Panc1 (cell line): Measurements from ENCODE around the gene WASF3. TPM values are rescaled to one million over a fixed set of nuclear protein-coding genes. Genes with fewer than 3 reads are reported as not detected.
A peak's percentile ranks its signal among the peaks of the same experiment; 100 is the strongest.

Experiments
- ATAC-seq: fragments of 200-7000 bp; cut with Tn5 transposase; 2 replicates; pipeline ENCODE4 v1.9.1; 2020; ENCODE audit warnings: mild to moderate bottlenecking, moderate library complexity
- BruUV-seq: library from RNA; stranded (reverse); fragments of 400-500 nt; replicated peaks from 2 replicates; lab custom pipeline; 2021; lab: Mats Ljungman, UMichigan
- CTCF ChIA-PET: fragments of 300-600 bp; sonication (Branson Sonifier 250); formaldehyde crosslinking; loops from one replicate; lab custom pipeline; 2022; ENCODE audit warnings: antibody characterized with exemption; lab: Charles Lee
- POLR2A ChIA-PET: fragments of 300-600 bp; sonication (Branson Sonifier 250); formaldehyde crosslinking; loops from one replicate; lab custom pipeline; 2022; ENCODE audit warnings: antibody characterized with exemption; lab: Charles Lee
- DNase-seq: peaks from one replicate; pipeline ENCODE4 v3.0.0-alpha.2; 2010; ENCODE audit warnings: low read depth, low spot score
- H3K27ac ChIP-seq: 2 replicates; pipeline ENCODE4 v1.5.1; 2011; ENCODE audit warnings: mild to moderate bottlenecking, low read length, inconsistent platforms
- H3K27me3 ChIP-seq: fragments of 200-500 bp; sonication (Bioruptor generic); 2 replicates; pipeline ENCODE4 v1.6.0; 2014; ENCODE audit warnings: low read length, inconsistent platforms; ENCODE audit not compliant: control insufficient read depth, insufficient read depth
- H3K36me3 ChIP-seq: fragments of 200-500 bp; sonication (Bioruptor generic); 2 replicates; pipeline ENCODE4 v1.5.1; 2014; ENCODE audit warnings: inconsistent platforms, mild to moderate bottlenecking, low read length, moderate library complexity; ENCODE audit not compliant: control insufficient read depth, insufficient read depth
- H3K4me1 ChIP-seq: 2 replicates; pipeline ENCODE4 v1.5.1; 2011; ENCODE audit warnings: inconsistent platforms, mild to moderate bottlenecking, low read length, moderate library complexity; ENCODE audit not compliant: control insufficient read depth, insufficient read depth
- H3K4me3 ChIP-seq, 2 experiments: 2 replicates each; pipeline ENCODE4 v1.5.1; 2011 to 2012; ENCODE audit warnings: low read depth in 2 of 2, low read length in 2 of 2, mild to moderate bottlenecking in 2 of 2, inconsistent platforms in 1 of 2, moderate library complexity in 1 of 2
- H3K9me3 ChIP-seq: fragments of 200-500 bp; sonication (Bioruptor generic); 2 replicates; pipeline ENCODE4 v1.5.1; 2014; ENCODE audit warnings: low read depth, mild to moderate bottlenecking, inconsistent platforms, low read length, moderate library complexity; ENCODE audit not compliant: control insufficient read depth, insufficient read depth
- CTCF ChIP-seq: fragments of 450-650 bp; IDR thresholded peaks from 2 replicates; pipeline ENCODE4 v1.5.1; 2017; ENCODE audit warnings: mild to moderate bottlenecking
- POLR2AphosphoS5 ChIP-seq: IDR thresholded peaks from 2 replicates; pipeline ENCODE4 v1.6.1; 2012; ENCODE audit warnings: mild to moderate bottlenecking, low read depth, low read length, moderate library complexity
- SIN3A ChIP-seq: IDR thresholded peaks from 2 replicates; pipeline ENCODE4 v1.6.1; 2012; ENCODE audit warnings: low read depth, mild to moderate bottlenecking, low read length, moderate library complexity, borderline replicate concordance; ENCODE audit not compliant: insufficient read depth
- TCF7L2 ChIP-seq: IDR thresholded peaks from 2 replicates; pipeline ENCODE4 v1.6.1; 2011; ENCODE audit warnings: mild to moderate bottlenecking, low read depth, low read length, inconsistent platforms
- in situ Hi-C: cut with HindIII; loops from 2 replicates; pipeline ENCODE4 v1.10.0; 2016; ENCODE audit warnings: low sequenced_read_pairs, low pct_unique_long_range_greater_than_20kb
- intact Hi-C: fragments of 100-400 bp; cut with micrococcal nuclease; formaldehyde crosslinking; loops from one replicate; pipeline ENCODE4 v1.10.0; 2022; ENCODE audit not compliant: unreplicated experiment
- total RNA-seq: library from RNA; stranded (reverse); gene quantifications from one replicate; pipeline ENCODE4 v1.2.1, GENCODE V29; 2021; ENCODE audit not compliant: unreplicated experiment
- TF ChIP-seq, protein P1 (sequence below), 2 experiments: IDR thresholded peaks; 2 replicates each; pipeline ENCODE4 v1.6.1; 2011 to 2012; ENCODE audit warnings: low read depth in 2 of 2, control low read depth in 1 of 2, low read length in 1 of 2, mild to moderate bottlenecking in 1 of 2, moderate library complexity in 1 of 2; ENCODE audit not compliant: insufficient read depth in 1 of 2

WASF3 gene
- total RNA-seq, 1 experiment from 2014 or later, result 20.2 TPM

DNA sequence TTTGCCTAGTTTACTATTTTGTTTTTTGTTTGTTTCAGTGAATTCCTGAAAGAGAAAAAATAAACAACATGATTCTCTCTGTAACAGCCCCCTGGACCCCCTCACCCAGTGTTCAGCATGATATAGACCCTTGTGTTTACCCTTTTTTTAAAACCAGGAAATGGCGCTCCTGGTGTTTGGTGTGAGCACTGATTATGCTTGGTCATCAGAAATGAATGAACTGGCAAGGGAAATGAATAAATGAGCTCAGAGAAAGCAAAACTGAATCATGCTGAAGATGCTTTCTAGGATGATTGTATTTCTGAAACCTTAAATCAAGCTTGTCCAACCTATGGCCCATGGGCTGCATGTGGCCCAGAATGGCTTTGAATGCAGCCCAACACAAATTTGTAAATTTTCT lies 22.1 kb downstream of the WASF3 start:
- in situ Hi-C loops, result no loop called here

GRCh38 chr13:26583662-26584061 lies 26.2 kb downstream of the WASF3 start:
- peaks cover 14% of the 10 kb centered on the region for H3K4me1 ChIP-seq
- intact Hi-C loops (no loop called here), in situ Hi-C loops (no loop called here)
- no peaks in the 10 kb centered on the region for H3K36me3 ChIP-seq
- POLR2A ChIA-PET, result no interaction called here
- BruUV-seq, result no TSS peak
- no peak overlapping the region for H3K4me3 ChIP-seq
- no peak for TF ChIP-seq TCF7L2
- no peak for TF ChIP-seq POLR2AphosphoS5
- TF ChIP-seq, protein P1, sequence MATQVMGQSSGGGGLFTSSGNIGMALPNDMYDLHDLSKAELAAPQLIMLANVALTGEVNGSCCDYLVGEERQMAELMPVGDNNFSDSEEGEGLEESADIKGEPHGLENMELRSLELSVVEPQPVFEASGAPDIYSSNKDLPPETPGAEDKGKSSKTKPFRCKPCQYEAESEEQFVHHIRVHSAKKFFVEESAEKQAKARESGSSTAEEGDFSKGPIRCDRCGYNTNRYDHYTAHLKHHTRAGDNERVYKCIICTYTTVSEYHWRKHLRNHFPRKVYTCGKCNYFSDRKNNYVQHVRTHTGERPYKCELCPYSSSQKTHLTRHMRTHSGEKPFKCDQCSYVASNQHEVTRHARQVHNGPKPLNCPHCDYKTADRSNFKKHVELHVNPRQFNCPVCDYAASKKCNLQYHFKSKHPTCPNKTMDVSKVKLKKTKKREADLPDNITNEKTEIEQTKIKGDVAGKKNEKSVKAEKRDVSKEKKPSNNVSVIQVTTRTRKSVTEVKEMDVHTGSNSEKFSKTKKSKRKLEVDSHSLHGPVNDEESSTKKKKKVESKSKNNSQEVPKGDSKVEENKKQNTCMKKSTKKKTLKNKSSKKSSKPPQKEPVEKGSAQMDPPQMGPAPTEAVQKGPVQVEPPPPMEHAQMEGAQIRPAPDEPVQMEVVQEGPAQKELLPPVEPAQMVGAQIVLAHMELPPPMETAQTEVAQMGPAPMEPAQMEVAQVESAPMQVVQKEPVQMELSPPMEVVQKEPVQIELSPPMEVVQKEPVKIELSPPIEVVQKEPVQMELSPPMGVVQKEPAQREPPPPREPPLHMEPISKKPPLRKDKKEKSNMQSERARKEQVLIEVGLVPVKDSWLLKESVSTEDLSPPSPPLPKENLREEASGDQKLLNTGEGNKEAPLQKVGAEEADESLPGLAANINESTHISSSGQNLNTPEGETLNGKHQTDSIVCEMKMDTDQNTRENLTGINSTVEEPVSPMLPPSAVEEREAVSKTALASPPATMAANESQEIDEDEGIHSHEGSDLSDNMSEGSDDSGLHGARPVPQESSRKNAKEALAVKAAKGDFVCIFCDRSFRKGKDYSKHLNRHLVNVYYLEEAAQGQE (IDR thresholded peaks at IDR 0.05; ENCODE audit: insufficient read depth in 1 of 2, low read depth in 2 of 2, low read length in 1 of 2), result no peak
- no peak for TF ChIP-seq CTCF
- no peak for TF ChIP-seq SIN3A
- H3K9me3 ChIP-seq, result no peaks in the 10 kb centered on the region
- no peaks in the 10 kb centered on the region for H3K27me3 ChIP-seq
- H3K27ac ChIP-seq, result no peak overlapping the region
- ATAC-seq (no peak), DNase-seq (no peak)
- CTCF ChIA-PET, result no interaction called here

More for the DNA sequence above, 22.1 kb downstream of the WASF3 start:
- ChIA-PET POLR2A (interaction anchor here (0.6 kb wide), 1 partner anchor 163 kb away, joined by 3 read pairs; no protein-coding TSS in a partner anchor), CTCF (no interaction called here)
- BruUV-seq, result no TSS peak
- ATAC-seq, result no peak
- intact Hi-C loops, result no loop called here
- no peak overlapping the region for H3K4me3 ChIP-seq
- no peak for TF ChIP-seq TCF7L2
- H3K9me3 ChIP-seq, result peaks cover 3% of the 10 kb centered on the region; the same call in 1 of the 2 replicates
- H3K27ac ChIP-seq, result no peak overlapping the region
- no peaks in the 10 kb centered on the region for H3K27me3 ChIP-seq
- H3K36me3 ChIP-seq, result no peaks in the 10 kb centered on the region
- DNase-seq, result no peak
- peaks cover 10% of the 10 kb centered on the region for H3K4me1 ChIP-seq

DNA sequence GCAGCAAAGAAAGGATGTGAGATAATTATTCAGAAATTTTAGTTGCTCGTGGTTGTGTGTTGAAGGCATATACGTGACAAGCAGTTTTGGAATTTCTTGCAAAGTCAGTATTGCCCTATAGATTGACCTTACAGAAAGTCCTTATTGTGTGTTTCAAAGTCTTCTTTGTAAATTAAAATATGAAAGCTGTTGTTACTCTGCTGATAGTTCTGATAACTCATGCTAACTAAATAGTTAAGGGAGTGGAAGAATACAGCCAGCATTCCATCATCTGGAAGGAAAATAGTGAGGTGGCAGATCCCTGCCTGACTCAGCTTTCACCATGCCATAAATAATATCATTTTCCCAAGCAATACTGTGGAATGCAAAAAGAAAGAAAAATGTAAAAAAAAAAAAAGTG lies 27.2 kb downstream of the WASF3 start:
- intact Hi-C loops, result no loop called here
- no TSS peak for BruUV-seq
- Histone ChIP-seq H3K27ac (no peak overlapping the region), H3K36me3 (no peaks in the 10 kb centered on the region), H3K27me3 (no peaks in the 10 kb centered on the region), H3K4me1 (peaks cover 14% of the 10 kb centered on the region), H3K4me3 (no peak overlapping the region), H3K9me3 (no peaks in the 10 kb centered on the region)
- DNase-seq (peak; percentile 4), ATAC-seq (peak; percentile 70)
- TF ChIP-seq, protein P1 (IDR thresholded peaks at IDR 0.05; ENCODE audit: insufficient read depth in 1 of 2, low read depth in 2 of 2, low read length in 1 of 2), result no peak
- no peak for TF ChIP-seq TCF7L2
- no peak for TF ChIP-seq CTCF
- no peak for TF ChIP-seq POLR2AphosphoS5
- in situ Hi-C loops, result no loop called here
- CTCF ChIA-PET, result no interaction called here
- POLR2A ChIA-PET, result no interaction called here
